CD4-positive, alpha-beta T cell (primary cell): Measurements from ENCODE around the gene PHF2. TPM values are rescaled to one million over a fixed set of nuclear protein-coding genes. Genes with fewer than 3 reads are reported as not detected.

Experiments used
- ATAC-seq: fragments of 200-7000 bp; cut with Tn5 transposase; one replicate; pipeline ENCODE4 v1.10.0; 2022; ENCODE audit warnings: mild to moderate bottlenecking; ENCODE audit not compliant: poor library complexity
- CTCF ChIA-PET: fragments of 350-600 bp; sonication (Branson Sonifier 250); formaldehyde crosslinking; loops from one replicate; lab custom pipeline; 2021; ENCODE audit warnings: antibody characterized with exemption, inconsistent platforms; lab: Charles Lee
- POLR2A ChIA-PET: fragments of 350-600 bp; sonication (Branson Sonifier 250); formaldehyde crosslinking; loops from one replicate; lab custom pipeline; 2021; ENCODE audit warnings: antibody characterized with exemption, inconsistent platforms; lab: Charles Lee
- DNase-seq, 14 experiments: peaks; one replicate each; pipeline ENCODE4 v3.0.0-alpha.2; 2013 to 2020; ENCODE audit warnings: mixed read lengths in 2 of 14
- H3K27ac ChIP-seq, 2 donors: one replicate each; pipeline versions ENCODE4 v1.5.1 to v1.7.0; 2013; ENCODE audit warnings: low read length in 2 of 2, low read depth in 1 of 2, mild to moderate bottlenecking in 1 of 2
- H3K27me3 ChIP-seq, 2 experiments: 1 replicate in 1 of 2; 2 replicates in 1 of 2; pipeline versions ENCODE4 v1.6.1 to v1.7.0; 2013; ENCODE audit warnings: low read length in 2 of 2, control low read depth in 1 of 2, mild to moderate bottlenecking in 1 of 2, moderate library complexity in 1 of 2; ENCODE audit not compliant: insufficient read depth in 2 of 2, control insufficient read depth in 1 of 2
- H3K36me3 ChIP-seq: one replicate; pipeline ENCODE4 v1.6.1; 2013; ENCODE audit warnings: low read length, control low read depth; ENCODE audit not compliant: insufficient read depth
- H3K4me1 ChIP-seq: one replicate; pipeline ENCODE4 v1.6.1; 2013; ENCODE audit warnings: low read length, control low read depth; ENCODE audit not compliant: insufficient read depth
- H3K4me3 ChIP-seq: one replicate; pipeline ENCODE4 v1.5.1; 2013; ENCODE audit warnings: mild to moderate bottlenecking, low read length, moderate library complexity
- H3K9me3 ChIP-seq, 2 experiments: 1 replicate in 1 of 2; 2 replicates in 1 of 2; pipeline versions ENCODE4 v1.6.1 to v1.7.0; 2013; ENCODE audit warnings: low read length in 2 of 2, mild to moderate bottlenecking in 2 of 2, control low read depth in 1 of 2, moderate library complexity in 1 of 2; ENCODE audit not compliant: control insufficient read depth in 1 of 2, insufficient read depth in 1 of 2
- H3K27ac Mint-ChIP-seq: one replicate; pipeline ENCODE4 v1.8.0; 2020; ENCODE audit warnings: mixed read lengths
- H3K27me3 Mint-ChIP-seq: one replicate; pipeline ENCODE4 v1.8.0; 2021; ENCODE audit warnings: mixed read lengths
- H3K36me3 Mint-ChIP-seq: one replicate; pipeline ENCODE4 v1.8.0; 2021; ENCODE audit warnings: low read depth, mixed read lengths
- H3K4me1 Mint-ChIP-seq: one replicate; pipeline ENCODE4 v1.8.0; 2021; ENCODE audit warnings: low read depth, mixed read lengths
- H3K4me3 Mint-ChIP-seq: one replicate; pipeline ENCODE4 v1.8.0; 2020; ENCODE audit warnings: mild to moderate bottlenecking, mixed read lengths
- H3K9me3 Mint-ChIP-seq: one replicate; pipeline ENCODE4 v1.8.0; 2020; ENCODE audit warnings: mixed read lengths
- intact Hi-C, 2 experiments: fragments of 100-400 bp; cut with DNase I in 1 of 2; cut with micrococcal nuclease in 1 of 2; formaldehyde crosslinking; loops; one replicate each; pipeline versions ENCODE4 v1.15.1 to v1.9.0; 2023 to 2025; cut with DNase I, micrococcal nuclease
- total RNA-seq, 174 experiments: library from RNA in 2 of 174; stranded (reverse) in 2 of 174; gene quantifications; one replicate each; pipeline ENCODE4 v1.2.3 and lab custom pipeline; 2021 to 2026
- TF ChIP-seq, protein P1 (sequence below): fragments of 200-600 bp; IDR thresholded peaks from one replicate; pipeline ENCODE4 v1.8.0; 2022; ENCODE audit warnings: antibody characterized with exemption, mild to moderate bottlenecking

Gene PHF2
- total RNA-seq, 2 experiments from 2014 or later, result 27.3 to 28.8 TPM

DNA sequence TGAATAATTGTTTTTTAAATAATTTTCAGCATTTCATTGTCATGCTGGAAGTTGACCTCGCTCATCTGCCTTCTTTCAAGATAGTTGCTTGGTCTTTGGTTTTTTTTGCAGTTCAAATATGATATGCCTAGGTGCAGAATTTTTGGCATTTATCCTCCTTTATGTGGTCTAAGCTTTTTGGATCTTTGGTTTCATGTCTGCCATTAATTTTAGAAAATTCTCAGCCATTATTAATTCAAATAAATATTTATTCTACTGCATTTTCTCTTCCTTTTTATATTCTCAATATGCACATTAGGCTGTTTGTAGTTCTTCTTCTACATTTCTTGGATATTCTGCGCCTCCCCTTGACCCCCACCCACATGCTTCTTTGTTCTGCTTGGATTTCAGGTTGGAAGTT lies 63.6 kb downstream of the PHF2 start:
- no peaks in the 10 kb centered on the region for H3K4me1 Mint-ChIP-seq
- no peak for ATAC-seq

GRCh38 chr9:93642961-93643360 lies 66.6 kb downstream of the PHF2 start:
- Histone ChIP-seq H3K27me3 (no peaks in the 10 kb centered on the region), H3K9me3 (peaks cover 0 to 3% of the 10 kb centered on the region in 2 experiments), H3K36me3 (peaks cover 63% of the 10 kb centered on the region), H3K4me3 (no peak overlapping the region), H3K4me1 (no peaks in the 10 kb centered on the region), H3K27ac (no peak overlapping the region)
- POLR2A ChIA-PET, result no interaction called here
- Mint-ChIP-seq H3K4me1 (no peaks in the 10 kb centered on the region), H3K27me3 (no peaks in the 10 kb centered on the region), H3K36me3 (peaks cover 92% of the 10 kb centered on the region), H3K4me3 (no peak overlapping the region), H3K9me3 (peaks cover 4% of the 10 kb centered on the region), H3K27ac (no peak overlapping the region)
- CTCF ChIA-PET, result no interaction called here
- intact Hi-C loops, result no loop called here
- DNase-seq, result no peak
- TF ChIP-seq, protein P1, sequence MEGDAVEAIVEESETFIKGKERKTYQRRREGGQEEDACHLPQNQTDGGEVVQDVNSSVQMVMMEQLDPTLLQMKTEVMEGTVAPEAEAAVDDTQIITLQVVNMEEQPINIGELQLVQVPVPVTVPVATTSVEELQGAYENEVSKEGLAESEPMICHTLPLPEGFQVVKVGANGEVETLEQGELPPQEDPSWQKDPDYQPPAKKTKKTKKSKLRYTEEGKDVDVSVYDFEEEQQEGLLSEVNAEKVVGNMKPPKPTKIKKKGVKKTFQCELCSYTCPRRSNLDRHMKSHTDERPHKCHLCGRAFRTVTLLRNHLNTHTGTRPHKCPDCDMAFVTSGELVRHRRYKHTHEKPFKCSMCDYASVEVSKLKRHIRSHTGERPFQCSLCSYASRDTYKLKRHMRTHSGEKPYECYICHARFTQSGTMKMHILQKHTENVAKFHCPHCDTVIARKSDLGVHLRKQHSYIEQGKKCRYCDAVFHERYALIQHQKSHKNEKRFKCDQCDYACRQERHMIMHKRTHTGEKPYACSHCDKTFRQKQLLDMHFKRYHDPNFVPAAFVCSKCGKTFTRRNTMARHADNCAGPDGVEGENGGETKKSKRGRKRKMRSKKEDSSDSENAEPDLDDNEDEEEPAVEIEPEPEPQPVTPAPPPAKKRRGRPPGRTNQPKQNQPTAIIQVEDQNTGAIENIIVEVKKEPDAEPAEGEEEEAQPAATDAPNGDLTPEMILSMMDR, result no peak
- ATAC-seq, result no peak

More for the DNA sequence above, 63.6 kb downstream of the PHF2 start:
- Mint-ChIP-seq H3K4me3 (no peak overlapping the region), H3K36me3 (peaks cover 97% of the 10 kb centered on the region), H3K27me3 (no peaks in the 10 kb centered on the region), H3K27ac (no peak overlapping the region), H3K9me3 (peaks cover 10% of the 10 kb centered on the region)
- H3K4me3 ChIP-seq, result no peak overlapping the region
- H3K4me1 ChIP-seq, result no peaks in the 10 kb centered on the region
- H3K9me3 ChIP-seq, result peaks cover 12 to 14% of the 10 kb centered on the region in 2 experiments
- no peak overlapping the region for H3K27ac ChIP-seq
- no peaks in the 10 kb centered on the region for H3K27me3 ChIP-seq
- ChIA-PET CTCF (no interaction called here), POLR2A (no interaction called here)
- DNase-seq, result no peak
- intact Hi-C loops, result no loop called here
- peaks cover 72% of the 10 kb centered on the region for H3K36me3 ChIP-seq
- TF ChIP-seq, protein P1, result no peak

DNA sequence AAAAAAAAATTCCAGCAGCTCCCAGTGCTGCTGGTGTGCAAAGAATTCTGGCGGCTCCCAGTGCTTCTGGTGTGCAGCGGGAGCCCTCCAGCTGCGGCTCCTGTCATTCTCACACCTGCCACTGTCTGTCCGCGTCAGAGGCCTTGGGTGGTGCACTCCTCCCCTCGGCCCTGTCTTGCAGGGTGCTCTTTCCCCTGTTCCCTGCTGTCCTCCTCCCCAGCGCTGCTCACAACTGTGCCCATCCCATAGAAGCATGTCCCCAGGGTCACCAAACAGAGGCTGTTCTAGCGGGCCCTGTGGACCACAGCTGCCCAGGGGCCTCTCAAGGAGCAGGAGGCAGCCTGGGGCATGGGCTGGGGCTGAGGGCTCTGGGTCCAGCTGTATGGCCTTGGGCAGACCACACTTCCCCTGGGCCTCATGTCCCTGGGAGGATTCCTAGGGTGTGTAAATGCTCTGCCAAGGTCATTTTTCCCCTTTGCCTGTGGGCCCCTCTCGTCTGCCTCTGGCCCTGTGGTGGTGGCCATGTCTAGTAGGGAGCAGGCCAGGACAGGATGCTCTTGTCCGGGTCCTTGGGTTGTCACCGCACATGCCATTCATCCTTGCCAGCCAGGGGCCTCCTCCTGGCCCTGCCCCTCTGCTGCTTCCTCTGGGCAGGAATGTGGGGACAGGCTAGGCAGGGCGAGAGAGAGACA lies 68.2 kb downstream of the PHF2 start:
- Histone ChIP-seq H3K27me3 (no peaks in the 10 kb centered on the region), H3K9me3 (no peaks in the 10 kb centered on the region), H3K36me3 (peaks cover 60% of the 10 kb centered on the region), H3K4me3 (no peak overlapping the region), H3K27ac (no peak overlapping the region), H3K4me1 (no peaks in the 10 kb centered on the region)
- H3K4me1 Mint-ChIP-seq, result no peaks in the 10 kb centered on the region
- H3K4me3 Mint-ChIP-seq, result no peak overlapping the region
- peaks cover 76% of the 10 kb centered on the region for H3K36me3 Mint-ChIP-seq
- intact Hi-C loops, result no loop called here
- ChIA-PET POLR2A (no interaction called here), CTCF (no interaction called here)
- ATAC-seq, result no peak
- H3K27me3 Mint-ChIP-seq, result no peaks in the 10 kb centered on the region
- TF ChIP-seq, protein P1, result no peak
- H3K27ac Mint-ChIP-seq, result no peak overlapping the region
- no peaks in the 10 kb centered on the region for H3K9me3 Mint-ChIP-seq
- DNase-seq, result peak in 2 of 14 experiments; percentile 5 to 23
